Measurements from ENCODE around the gene NPY5R.

DNA sequence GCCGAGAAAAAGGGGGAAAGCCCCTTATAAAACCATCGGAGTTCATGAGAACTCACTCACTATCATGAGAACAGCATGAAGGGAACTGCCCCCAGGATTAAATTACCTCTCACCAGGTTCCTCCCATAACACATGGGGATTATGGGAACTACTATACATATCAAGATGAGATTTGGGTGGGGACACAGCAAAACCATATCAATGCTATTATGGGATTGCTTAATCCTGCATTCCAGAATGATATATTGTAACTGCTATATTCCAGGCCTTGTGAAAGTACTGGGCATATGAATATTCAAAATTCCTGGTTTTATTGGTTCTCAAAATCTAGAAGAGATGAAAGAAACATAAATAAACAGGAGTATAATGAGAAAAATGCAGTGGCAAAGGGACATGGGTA is 40.6 kb upstream of the NPY5R start:
- TF ChIP-seq, protein P1, sequence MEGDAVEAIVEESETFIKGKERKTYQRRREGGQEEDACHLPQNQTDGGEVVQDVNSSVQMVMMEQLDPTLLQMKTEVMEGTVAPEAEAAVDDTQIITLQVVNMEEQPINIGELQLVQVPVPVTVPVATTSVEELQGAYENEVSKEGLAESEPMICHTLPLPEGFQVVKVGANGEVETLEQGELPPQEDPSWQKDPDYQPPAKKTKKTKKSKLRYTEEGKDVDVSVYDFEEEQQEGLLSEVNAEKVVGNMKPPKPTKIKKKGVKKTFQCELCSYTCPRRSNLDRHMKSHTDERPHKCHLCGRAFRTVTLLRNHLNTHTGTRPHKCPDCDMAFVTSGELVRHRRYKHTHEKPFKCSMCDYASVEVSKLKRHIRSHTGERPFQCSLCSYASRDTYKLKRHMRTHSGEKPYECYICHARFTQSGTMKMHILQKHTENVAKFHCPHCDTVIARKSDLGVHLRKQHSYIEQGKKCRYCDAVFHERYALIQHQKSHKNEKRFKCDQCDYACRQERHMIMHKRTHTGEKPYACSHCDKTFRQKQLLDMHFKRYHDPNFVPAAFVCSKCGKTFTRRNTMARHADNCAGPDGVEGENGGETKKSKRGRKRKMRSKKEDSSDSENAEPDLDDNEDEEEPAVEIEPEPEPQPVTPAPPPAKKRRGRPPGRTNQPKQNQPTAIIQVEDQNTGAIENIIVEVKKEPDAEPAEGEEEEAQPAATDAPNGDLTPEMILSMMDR (IDR thresholded peaks at IDR 0.05) = no peak
- no peak for TF ChIP-seq EZH2 (IDR thresholded peaks at IDR 0.05)
- no peak for TF ChIP-seq EZH2phosphoT487 (IDR thresholded peaks at IDR 0.05)

Data from neural progenitor cell (in vitro differentiated cells).